Neural progenitor cell (in vitro differentiated cells): Measurements from ENCODE around the gene ARIH1. TPM values are rescaled to one million over a fixed set of nuclear protein-coding genes. Genes with fewer than 3 reads are reported as not detected.

Source experiments
- DNase-seq: peaks from one replicate; pipeline ENCODE4 v3.0.0-alpha.2; 2016; ENCODE audit warnings: low spot score
- H2AFZ ChIP-seq: fragments of 200-600 bp; sonication (generic); replicated peaks from 2 replicates; pipeline ENCODE4 v1.6.1; 2016; ENCODE audit warnings: antibody characterized with exemption
- H3F3A ChIP-seq: fragments of 200-600 bp; sonication (generic); 2 replicates; pipeline ENCODE4 v1.6.1; 2016; ENCODE audit warnings: antibody characterized with exemption, low read depth
- H3K27ac ChIP-seq: fragments of 200-600 bp; sonication (generic); 2 replicates; pipeline ENCODE4 v1.5.1; 2016; ENCODE audit warnings: mild to moderate bottlenecking
- H3K27me3 ChIP-seq: fragments of 200-600 bp; sonication (generic); 2 replicates; pipeline ENCODE4 v1.6.1; 2016; ENCODE audit warnings: mild to moderate bottlenecking, moderate library complexity
- H3K36me3 ChIP-seq: fragments of 200-600 bp; sonication (generic); 2 replicates; pipeline ENCODE4 v1.5.1; 2016
- H3K4me1 ChIP-seq: fragments of 200-600 bp; sonication (generic); 2 replicates; pipeline ENCODE4 v1.6.1; 2016; ENCODE audit warnings: mixed run types
- H3K4me2 ChIP-seq: fragments of 200-600 bp; sonication (generic); 2 replicates; pipeline ENCODE4 v1.6.1; 2016
- H3K4me3 ChIP-seq: fragments of 200-600 bp; sonication (generic); 2 replicates; pipeline ENCODE4 v1.5.1; 2016
- H3K79me2 ChIP-seq: fragments of 200-600 bp; sonication (generic); 2 replicates; pipeline ENCODE4 v1.6.1; 2016; ENCODE audit warnings: low read depth
- H3K9ac ChIP-seq: fragments of 200-600 bp; sonication (generic); 2 replicates; pipeline ENCODE4 v1.6.1; 2016
- H3K9me3 ChIP-seq: fragments of 200-600 bp; sonication (generic); 2 replicates; pipeline ENCODE4 v1.5.1; 2016; ENCODE audit warnings: low read depth
- H4K20me1 ChIP-seq: fragments of 200-600 bp; sonication (generic); 2 replicates; pipeline ENCODE4 v1.6.1; 2016; ENCODE audit warnings: low read depth
- H3K27ac Mint-ChIP-seq: 3 replicates; pipeline ENCODE4 v1.8.0; 2021; ENCODE audit warnings: mixed read lengths
- H3K27me3 Mint-ChIP-seq: 2 replicates; pipeline ENCODE4 v1.8.0; 2022; ENCODE audit warnings: low read depth, mild to moderate bottlenecking, inconsistent platforms, moderate library complexity, mixed read lengths; ENCODE audit not compliant: insufficient read depth
- H3K36me3 Mint-ChIP-seq: 3 replicates; pipeline ENCODE4 v1.8.0; 2021; ENCODE audit warnings: mixed read lengths
- H3K4me1 Mint-ChIP-seq: 3 replicates; pipeline ENCODE4 v1.8.0; 2021; ENCODE audit warnings: mixed read lengths
- H3K4me3 Mint-ChIP-seq: 3 replicates; pipeline ENCODE4 v1.8.0; 2021; ENCODE audit warnings: mild to moderate bottlenecking, moderate library complexity, mixed read lengths
- H3K9me3 Mint-ChIP-seq: 3 replicates; pipeline ENCODE4 v1.8.0; 2020; ENCODE audit warnings: mixed read lengths
- EZH2 ChIP-seq: fragments of 200-600 bp; sonication (generic); IDR thresholded peaks from 2 replicates; pipeline ENCODE4 v1.6.1; 2017; ENCODE audit warnings: antibody characterized with exemption, mild to moderate bottlenecking, moderate library complexity
- EZH2phosphoT487 ChIP-seq: fragments of 200-600 bp; sonication (generic); IDR thresholded peaks from 2 replicates; pipeline ENCODE4 v1.6.1; 2017; ENCODE audit warnings: antibody characterized with exemption
- total RNA-seq: library from RNA; depleted of rRNA; stranded (reverse); fragments of >200 nt; gene quantifications from 2 replicates; pipeline ENCODE4 v1.2.3, GENCODE V29; 2015; ENCODE audit warnings: low replicate concordance
- TF ChIP-seq, protein P1 (sequence below): fragments of 200-600 bp; sonication (generic); IDR thresholded peaks from 2 replicates; pipeline ENCODE4 v1.5.1; 2017; ENCODE audit warnings: antibody characterized with exemption, mild to moderate bottlenecking

The ARIH1 gene
- total RNA-seq, 1 donor from 2014 or later = 68.0 TPM

DNA sequence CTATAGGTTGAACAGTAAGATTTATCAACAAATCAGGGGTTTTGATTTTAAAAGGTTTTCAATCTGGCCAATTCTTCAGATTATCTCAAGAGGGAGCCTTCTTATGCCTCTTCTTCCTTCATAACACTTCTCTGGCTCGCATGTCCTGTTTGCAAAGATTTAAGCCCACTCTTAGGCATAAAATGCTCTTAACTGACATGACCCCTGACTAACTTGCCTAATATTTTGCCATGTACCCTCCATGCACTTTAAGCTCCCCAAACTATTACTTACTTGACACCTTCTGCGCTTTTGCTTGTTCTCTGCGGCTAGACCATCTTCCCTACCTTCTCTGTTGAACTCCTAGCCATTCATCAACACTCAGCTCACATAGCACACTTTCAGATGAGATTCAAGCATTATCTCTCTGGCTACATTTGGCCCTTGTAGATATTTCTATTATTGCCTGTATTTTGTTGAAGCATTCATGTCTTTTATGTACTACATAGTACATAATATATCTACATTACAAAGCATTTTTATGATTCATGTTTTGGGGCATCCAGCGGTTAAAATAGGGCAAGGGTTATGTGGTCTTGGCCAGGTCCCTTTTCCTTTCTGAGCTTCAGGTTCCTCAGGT lies 1.0 kb upstream of the ARIH1 start:
- H3K4me2 ChIP-seq = peak overlapping the region; percentile 93
- H4K20me1 ChIP-seq = peaks cover 36% of the 10 kb centered on the region
- H3K79me2 ChIP-seq = peaks cover 50% of the 10 kb centered on the region
- H3K9me3 ChIP-seq = no peaks in the 10 kb centered on the region
- Mint-ChIP-seq H3K36me3 (peaks cover 18% of the 10 kb centered on the region), H3K9me3 (no peaks in the 10 kb centered on the region), H3K4me3 (peak overlapping the region; percentile 98), H3K27me3 (no peaks in the 10 kb centered on the region), H3K27ac (peak overlapping the region; percentile 99), H3K4me1 (peaks cover 26% of the 10 kb centered on the region)
- peak overlapping the region; percentile 77 for H2AFZ ChIP-seq
- H3K4me1 ChIP-seq = peaks cover 16% of the 10 kb centered on the region
- peak overlapping the region; percentile 95 for H3K9ac ChIP-seq
- peaks cover 10% of the 10 kb centered on the region for H3F3A ChIP-seq
- no peak for TF ChIP-seq EZH2phosphoT487
- TF ChIP-seq, protein P1, sequence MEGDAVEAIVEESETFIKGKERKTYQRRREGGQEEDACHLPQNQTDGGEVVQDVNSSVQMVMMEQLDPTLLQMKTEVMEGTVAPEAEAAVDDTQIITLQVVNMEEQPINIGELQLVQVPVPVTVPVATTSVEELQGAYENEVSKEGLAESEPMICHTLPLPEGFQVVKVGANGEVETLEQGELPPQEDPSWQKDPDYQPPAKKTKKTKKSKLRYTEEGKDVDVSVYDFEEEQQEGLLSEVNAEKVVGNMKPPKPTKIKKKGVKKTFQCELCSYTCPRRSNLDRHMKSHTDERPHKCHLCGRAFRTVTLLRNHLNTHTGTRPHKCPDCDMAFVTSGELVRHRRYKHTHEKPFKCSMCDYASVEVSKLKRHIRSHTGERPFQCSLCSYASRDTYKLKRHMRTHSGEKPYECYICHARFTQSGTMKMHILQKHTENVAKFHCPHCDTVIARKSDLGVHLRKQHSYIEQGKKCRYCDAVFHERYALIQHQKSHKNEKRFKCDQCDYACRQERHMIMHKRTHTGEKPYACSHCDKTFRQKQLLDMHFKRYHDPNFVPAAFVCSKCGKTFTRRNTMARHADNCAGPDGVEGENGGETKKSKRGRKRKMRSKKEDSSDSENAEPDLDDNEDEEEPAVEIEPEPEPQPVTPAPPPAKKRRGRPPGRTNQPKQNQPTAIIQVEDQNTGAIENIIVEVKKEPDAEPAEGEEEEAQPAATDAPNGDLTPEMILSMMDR = no peak
- TF ChIP-seq EZH2 = no peak
- H3K4me3 ChIP-seq = peak overlapping the region; percentile 88
- H3K27ac ChIP-seq = peak overlapping the region; percentile 95
- no peak for DNase-seq
- H3K27me3 ChIP-seq = no peaks in the 10 kb centered on the region
- H3K36me3 ChIP-seq = peaks cover 12% of the 10 kb centered on the region

DNA sequence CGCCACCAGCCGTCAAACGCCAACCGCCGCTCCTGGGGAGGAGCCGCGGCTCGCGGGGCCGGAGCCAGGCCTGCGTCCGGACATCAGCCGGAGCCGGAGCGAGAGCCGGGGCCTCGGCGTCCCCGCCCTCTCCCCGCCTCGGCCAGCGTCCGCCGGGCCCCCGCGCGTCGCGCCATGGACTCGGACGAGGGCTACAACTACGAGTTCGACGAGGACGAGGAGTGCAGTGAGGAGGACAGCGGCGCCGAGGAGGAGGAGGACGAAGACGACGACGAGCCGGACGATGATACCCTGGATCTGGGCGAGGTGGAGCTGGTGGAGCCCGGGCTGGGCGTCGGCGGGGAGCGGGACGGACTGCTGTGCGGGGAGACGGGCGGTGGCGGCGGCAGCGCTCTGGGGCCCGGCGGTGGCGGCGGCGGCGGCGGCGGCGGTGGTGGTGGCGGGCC lies 359 bp downstream of the ARIH1 start:
- H3K27me3 ChIP-seq = no peaks in the 10 kb centered on the region
- peak overlapping the region; percentile 93 for H3K4me2 ChIP-seq
- peaks cover 50% of the 10 kb centered on the region for H4K20me1 ChIP-seq
- H3K4me1 Mint-ChIP-seq = peaks cover 26% of the 10 kb centered on the region
- H3K4me3 Mint-ChIP-seq = peak overlapping the region; percentile 98
- H3K27ac ChIP-seq = peak overlapping the region; percentile 95
- H3K36me3 ChIP-seq = peaks cover 14% of the 10 kb centered on the region
- peaks cover 10% of the 10 kb centered on the region for H3F3A ChIP-seq
- peaks cover 29% of the 10 kb centered on the region for H3K36me3 Mint-ChIP-seq
- H3K9me3 Mint-ChIP-seq = peaks cover 3% of the 10 kb centered on the region
- peaks cover 16% of the 10 kb centered on the region for H3K4me1 ChIP-seq
- no peak for DNase-seq
- H3K4me3 ChIP-seq = peak overlapping the region; percentile 88
- H3K9ac ChIP-seq = peak overlapping the region; percentile 95
- H3K27me3 Mint-ChIP-seq = no peaks in the 10 kb centered on the region
- TF ChIP-seq EZH2phosphoT487 (no peak), EZH2 (no peak)
- TF ChIP-seq, protein P1 = no peak
- peaks cover 64% of the 10 kb centered on the region for H3K79me2 ChIP-seq
- peak overlapping the region; percentile 82 for H3K27ac Mint-ChIP-seq
- H2AFZ ChIP-seq = no peak overlapping the region
- no peaks in the 10 kb centered on the region for H3K9me3 ChIP-seq

DNA sequence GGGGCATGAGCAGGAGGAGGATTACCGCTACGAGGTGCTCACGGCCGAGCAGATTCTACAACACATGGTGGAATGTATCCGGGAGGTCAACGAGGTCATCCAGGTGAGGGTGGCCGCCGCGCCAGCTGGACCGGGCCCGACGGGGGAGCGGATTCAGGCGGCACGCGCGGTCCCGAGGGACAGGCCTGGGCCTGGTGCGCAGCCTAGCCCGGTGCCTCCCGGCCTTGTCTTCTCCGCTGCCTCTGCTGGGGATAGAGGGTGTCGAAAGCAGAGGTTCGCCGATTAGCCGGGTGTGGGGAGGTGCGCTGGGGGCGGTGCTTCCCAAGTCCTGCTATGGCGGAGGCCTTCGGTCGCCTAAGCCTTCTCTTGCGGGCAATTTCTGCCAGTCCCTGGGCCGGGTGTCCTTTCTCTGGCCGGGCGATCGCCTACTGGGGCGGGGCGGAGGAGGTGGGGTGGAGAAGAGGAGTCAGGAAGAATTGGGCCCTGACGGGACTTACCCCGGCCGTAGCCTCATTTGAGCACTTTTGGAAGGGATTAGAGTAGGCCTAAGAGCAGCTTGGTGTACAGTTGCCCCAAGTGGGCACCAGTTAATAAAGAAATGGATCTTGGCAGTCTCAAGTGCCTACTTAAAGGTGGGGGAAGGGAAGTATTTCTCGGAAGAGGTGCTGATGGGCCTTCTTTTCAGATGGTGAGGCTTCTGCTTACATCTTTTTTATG lies 940 bp downstream of the ARIH1 start:
- Mint-ChIP-seq H3K36me3 (peaks cover 30% of the 10 kb centered on the region), H3K4me1 (peaks cover 26% of the 10 kb centered on the region), H3K27me3 (no peaks in the 10 kb centered on the region), H3K4me3 (peak overlapping the region; percentile 98), H3K27ac (peak overlapping the region; percentile 90), H3K9me3 (peaks cover 3% of the 10 kb centered on the region)
- TF ChIP-seq EZH2phosphoT487 (no peak), EZH2 (no peak)
- TF ChIP-seq, protein P1 = no peak
- peaks cover 16% of the 10 kb centered on the region for H3K36me3 ChIP-seq
- no peaks in the 10 kb centered on the region for H3K27me3 ChIP-seq
- peaks cover 16% of the 10 kb centered on the region for H3K4me1 ChIP-seq
- H4K20me1 ChIP-seq = peaks cover 56% of the 10 kb centered on the region
- DNase-seq = peak; percentile 84
- no peaks in the 10 kb centered on the region for H3K9me3 ChIP-seq
- peaks cover 10% of the 10 kb centered on the region for H3F3A ChIP-seq
- peak overlapping the region; percentile 93 for H3K4me2 ChIP-seq
- H3K9ac ChIP-seq = peak overlapping the region; percentile 95
- peak overlapping the region; percentile 88 for H3K4me3 ChIP-seq
- H2AFZ ChIP-seq = no peak overlapping the region
- peak overlapping the region; percentile 95 for H3K27ac ChIP-seq
- peaks cover 70% of the 10 kb centered on the region for H3K79me2 ChIP-seq
